Islet of Langerhans (tissue), 1 donor: ENCODE data around the gene AUP1.

ENCODE experiments used
- FAIRE-seq: peaks from one replicate; lab custom pipeline; 2011; peaks lifted over from hg19 to GRCh38; lab: Jason Lieb, UNC

AUP1 gene

DNA sequence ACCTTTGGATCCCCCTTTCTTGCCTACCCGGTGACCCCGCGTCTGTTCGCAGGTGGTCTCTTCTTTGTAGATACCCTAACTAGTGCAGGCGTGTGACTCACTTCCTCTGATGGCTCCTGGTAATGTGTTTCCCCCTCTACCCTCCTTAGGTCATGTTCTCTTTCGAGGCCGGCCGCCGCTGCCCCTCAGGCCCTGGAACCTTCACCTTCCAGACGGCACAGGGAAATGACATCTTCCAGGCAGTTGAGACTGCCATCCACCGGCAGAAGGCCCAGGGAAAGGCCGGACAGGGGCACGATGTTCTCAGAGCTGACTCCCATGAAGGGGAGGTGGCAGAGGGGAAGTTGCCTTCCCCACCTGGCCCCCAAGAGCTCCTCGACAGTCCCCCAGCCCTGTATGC is 26.7 kb upstream of the AUP1 start:
- no peak for FAIRE-seq

DNA sequence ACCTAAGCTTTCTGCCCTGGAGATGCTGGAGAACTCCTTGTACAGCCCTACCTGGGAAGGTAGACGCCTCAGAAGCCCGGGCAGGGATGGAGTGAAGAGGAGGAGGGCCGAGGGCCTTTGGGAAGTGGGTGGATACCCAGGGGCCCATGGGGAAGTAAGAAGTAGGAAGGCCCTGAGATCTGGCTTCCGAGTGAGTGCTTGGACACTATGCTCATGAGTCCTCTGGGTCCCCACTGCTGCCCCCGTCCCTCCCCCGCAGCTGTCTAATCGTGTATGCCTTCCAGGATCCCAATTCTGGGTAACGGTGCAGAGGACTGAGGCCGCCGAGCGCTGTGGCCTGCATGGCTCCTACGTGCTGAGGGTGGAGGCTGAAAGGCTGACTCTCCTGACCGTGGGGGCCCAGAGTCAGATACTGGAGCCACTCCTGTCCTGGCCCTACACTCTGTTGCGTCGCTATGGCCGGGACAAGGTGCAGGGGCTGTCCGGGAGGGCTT is 26.2 kb upstream of the AUP1 start:
- no peak for FAIRE-seq

DNA sequence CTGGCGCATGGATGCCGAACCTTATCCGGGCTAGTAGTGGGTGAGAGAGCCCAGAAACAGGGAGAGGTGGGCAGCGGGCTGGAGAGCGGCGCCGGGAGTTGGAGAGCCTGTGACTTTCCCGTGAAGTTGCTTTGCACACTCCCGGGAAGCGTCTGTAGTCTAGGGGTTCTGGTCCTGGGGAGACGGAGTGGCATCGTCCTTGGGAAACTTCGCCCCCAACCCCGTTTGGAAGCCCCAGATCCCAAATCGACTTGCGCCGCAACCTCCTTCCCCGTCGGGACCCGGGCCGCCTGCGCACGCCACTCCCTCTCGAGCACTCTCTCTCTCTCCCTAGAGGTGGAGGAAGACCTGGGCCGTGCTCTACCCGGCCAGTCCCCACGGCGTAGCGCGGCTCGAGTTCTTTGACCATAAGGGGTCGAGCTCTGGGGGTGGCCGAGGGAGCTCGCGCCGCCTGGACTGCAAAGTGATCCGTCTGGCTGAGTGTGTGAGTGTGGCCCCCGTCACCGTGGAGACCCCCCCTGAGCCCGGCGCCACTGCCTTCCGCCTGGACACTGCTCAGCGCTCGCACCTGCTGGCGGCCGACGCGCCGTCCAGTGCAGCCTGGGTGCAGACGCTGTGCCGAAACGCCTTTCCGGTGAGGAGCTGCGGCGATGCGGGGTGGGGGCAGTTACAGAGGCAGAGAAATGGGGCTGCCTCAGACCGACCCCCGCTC is 25.5 kb upstream of the AUP1 start:
- no peak for FAIRE-seq

DNA sequence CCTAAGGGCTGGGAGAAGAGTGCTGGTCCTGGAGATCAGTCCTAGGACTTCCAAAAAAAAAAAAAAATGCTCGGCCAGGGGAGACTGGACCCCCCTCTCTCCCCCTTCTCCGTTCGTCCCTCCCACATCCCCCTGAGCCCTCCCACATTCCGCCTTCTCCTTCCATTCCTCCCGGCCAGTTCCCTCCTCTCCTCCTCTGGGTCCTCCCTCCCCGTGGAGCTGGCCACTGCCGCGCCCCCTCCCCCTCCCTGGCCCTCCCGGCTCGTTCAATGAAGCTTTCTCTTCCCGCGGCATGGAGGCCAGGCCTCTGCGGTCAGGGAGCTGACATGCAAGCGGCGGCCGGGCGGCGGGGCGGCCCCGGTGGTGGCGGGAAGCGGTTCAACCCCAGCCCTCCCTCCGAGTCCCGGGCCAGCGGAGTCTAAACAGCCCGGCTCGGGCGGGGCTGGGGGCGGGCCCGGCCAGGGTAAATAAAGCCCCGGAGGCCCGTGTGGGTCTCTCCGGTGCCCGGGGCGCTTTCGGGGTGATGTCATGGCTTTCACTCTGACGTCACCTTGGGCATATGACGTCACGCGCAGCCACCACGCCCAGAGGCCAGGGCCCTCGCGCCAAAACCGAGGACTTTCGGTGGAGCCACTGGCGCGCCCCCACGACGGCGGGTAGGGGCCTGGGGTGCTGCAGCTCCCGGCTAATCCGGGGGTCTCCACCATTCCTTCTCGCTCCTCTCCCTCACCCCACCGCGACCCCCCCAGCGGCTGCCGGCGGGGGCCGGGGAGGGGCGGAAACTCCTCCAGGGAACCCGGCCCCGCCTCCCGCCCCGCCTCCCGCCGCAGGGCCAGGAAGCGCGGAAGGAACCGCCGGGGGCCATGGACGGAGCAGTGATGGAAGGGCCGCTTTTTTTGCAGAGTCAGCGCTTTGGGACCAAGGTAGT is 24.6 kb upstream of the AUP1 start, which contains the start of the genes DOK1 and LOXL3:
DOK1 (plus strand) TSS at position 829 of the 928 bp plus-strand sequence; CDS start at position 864, 35 bp downstream.
LOXL3 (minus strand) TSS at position 51 of the 928 bp plus-strand sequence. CDS start 1,308 bp downstream, outside the sequence.
- FAIRE-seq, result no peak

DNA sequence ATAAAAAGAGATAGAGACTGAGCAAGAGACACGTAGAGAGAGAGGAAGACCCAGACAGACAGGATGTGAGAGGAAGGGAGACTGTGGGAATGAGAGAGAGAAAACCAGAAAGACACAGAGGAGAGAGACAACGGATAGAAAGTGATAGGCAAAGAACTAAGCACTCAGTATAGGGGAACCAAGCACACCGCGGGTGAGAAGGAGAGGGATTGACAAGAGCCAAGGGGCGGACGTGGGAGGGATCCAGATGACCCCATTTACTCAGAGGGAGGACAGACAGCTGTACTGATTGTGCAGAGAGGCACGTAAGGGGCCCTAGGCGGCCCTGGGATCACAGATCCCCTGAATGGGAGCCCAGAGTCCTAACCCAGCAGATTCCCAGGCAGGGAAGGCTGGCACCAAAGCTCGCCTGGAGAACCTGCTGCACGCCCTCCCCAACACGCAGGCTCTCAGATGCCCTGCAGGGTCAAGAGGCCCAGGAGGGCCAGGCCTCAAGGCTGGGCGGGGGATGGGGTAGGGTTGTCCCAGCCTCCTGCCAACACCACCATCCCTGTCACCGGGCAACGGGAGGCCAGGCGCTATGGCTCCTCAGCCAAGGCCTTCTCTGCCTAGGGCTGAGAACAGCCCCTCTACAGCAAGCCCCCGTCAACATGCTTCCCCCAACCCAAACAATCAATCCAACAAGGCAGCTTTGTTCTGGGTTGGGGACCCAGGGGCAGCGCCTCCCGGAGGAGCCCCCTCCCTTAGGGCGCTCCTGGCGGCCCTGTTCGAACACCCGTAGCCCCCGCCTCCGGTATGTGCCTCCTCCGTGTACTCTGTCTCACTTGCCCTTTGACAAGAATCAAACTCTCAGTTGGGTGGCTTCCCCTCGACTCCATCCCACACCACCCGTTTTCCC is 23.7 kb upstream of the AUP1 start:
- no peak for FAIRE-seq

DNA sequence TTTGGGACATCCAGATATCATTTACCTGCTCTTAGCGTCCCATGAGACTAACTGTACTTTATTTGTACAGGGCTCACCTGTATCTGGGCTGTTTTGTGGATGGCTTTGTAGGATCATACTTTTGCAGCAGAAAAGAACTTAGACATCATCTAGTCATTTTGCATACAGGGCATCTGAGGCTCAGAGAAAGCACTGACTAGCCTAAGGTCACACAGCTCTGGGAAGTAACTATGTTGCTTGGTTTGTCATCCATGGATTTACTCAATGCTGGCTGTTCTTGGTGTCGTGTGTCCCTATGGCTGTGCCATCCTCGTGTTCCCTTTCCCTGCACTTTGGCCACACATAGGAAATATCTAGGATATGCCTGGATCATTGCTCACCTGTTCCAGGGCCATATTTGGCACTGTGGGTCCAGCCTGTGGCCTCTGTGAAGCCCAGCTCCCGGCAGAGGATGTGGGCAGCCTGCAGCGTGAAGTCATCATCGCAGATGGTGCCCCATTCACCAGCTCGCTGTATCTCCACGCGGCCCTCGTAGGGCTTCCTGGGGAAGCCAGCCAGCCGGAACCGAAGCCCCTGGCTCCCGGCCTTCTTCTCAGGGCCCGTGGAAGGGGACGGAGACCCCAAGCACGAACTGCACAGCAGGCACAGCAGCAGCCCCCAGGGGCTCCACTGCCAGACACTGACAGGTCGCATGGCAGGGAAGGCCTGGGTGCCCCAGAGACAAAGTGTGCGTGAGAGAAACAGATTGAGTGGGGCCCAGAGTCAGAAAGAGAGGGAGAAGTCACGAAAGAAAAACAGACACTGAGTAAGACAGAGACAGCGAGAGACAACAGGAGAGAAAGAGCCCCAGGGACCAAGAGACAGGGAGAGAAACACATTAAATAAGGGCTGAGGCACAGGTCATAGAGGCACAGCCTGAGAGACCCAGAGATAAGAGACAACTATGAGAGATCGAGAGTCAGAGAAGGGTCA is 22.7 kb upstream of the AUP1 start:
- FAIRE-seq, result no peak

DNA sequence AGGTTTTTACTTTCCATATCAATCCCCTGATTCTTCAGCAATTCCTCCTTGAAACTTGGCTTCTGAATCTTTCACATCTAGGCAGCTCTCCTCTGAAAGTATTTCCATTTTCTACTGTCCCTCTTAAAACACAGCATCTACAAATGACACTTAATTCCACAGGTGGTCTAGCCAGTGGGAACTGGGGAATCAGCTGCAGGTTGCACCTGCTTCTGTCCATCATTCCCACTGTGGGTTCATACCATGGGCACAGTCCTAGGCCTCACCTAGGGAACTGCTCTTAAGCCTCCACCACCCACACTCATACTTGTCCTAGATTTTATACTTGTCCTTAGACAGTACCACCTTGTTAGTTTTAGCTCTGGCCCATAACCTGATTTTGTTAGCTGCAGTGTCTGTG is 22.0 kb upstream of the AUP1 start:
- FAIRE-seq, result no peak

DNA sequence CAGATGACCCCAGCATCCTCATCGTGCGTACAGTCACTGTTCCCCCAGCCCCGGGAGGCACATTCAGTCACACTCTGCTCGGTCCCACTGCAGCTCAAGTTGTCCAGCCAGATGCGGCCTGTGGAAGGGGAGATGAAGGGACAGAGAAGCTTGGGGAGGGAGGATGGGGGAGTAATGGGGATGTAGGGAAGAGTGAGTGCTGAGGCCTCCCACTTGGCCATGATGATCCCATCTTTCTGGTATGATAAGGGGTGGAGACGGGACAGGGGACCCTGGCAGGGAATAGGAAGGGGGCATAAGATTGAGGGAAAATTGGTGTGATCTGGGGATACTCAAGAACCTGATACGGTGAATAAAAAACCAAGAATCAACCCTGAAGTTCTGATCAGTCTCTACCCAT is 20.7 kb upstream of the AUP1 start:
- FAIRE-seq, result no peak

DNA sequence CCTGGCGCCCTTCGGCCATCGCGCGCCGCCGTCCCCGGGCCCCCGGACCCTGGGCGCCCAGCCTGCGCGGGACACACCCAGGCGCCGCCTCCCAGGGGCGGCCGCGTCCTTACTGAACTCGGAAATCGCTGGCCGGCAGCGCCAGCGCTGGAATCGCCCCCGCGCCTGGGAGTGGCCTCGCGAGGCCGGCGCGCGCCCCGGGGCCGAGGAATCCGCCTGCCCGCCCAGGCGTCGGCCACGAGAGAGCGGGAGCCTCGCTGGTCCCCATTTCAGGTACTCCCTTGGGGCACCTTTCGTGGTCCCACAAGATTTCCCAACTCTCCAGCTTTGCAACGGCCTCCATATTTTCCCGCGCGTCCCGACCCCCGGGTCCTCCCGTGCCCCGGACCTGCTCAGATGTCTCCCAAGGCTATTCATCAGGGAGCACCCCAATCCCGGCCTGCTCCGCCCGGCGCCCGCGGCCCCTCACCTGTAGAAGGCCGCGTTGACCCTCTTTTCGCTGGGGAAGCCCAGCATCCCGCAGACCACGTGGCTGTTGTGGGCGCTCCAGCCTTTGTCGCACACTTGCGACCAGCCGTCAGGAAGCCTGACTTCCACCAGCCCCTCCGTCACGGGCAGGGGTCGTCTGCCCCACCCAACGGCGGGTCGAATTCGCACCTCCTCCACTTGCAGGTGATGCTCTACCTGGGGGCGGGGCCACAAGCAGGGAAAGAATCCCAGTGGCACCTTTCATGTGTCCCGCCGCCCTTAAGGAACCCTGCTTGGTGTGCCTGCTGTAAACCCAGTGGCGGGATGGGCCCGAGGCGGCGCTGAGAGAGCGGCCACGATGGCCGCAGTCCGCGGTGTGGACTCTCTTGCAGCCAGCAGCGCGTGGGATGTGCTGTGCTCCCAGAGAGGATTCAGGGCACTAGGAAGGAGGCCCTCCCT is 19.7 kb upstream of the AUP1 start:
- no peak for FAIRE-seq

DNA sequence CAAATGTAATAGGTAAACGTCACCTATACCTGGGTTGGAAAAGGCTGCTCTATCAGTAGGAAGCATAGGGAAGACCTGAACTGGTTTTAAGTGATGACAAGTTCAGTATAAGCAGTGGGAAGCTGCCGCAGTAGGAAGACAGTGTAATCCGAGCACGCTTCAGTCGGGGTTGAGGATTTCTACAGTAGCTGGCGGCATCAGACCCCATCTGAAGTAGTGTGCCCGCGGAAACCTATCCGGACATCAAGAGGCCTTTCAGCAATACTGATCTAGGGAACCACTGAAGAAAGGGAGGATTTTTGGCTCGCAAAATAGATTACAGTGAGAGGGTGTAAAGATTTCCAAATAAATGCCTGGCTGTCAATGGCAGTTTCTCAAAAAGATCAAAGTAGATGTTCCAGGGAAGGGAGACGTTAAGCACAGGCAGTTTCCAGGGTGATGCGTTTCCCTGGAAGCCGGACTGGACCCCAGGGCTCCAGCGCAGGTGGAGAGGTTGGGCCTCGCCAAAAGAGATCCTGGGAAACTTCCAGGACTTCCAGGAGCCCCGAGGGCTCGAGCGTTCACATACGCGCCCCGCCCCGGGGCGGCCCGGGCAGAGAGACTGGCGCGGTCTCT is 18.9 kb upstream of the AUP1 start:
- no peak for FAIRE-seq

DNA sequence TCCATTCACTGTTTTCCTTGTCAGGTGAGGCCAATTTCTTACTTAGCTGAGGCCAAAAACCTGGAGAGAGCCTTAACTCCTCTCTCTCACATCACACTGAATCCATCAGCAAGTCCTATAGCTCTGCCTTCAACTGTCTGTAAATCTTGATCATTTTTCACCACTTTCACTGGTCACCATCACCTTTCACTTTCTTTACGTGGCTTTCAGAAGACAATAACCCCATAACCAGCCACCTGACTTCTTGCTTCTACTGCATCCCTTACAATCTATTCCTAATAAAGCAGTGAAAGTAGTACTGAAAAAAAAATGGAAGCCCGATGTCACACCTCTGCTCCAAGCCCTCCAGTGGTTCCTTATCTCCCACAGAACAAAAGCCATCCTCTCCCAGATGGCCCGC is 16.5 kb upstream of the AUP1 start:
- no peak for FAIRE-seq

DNA sequence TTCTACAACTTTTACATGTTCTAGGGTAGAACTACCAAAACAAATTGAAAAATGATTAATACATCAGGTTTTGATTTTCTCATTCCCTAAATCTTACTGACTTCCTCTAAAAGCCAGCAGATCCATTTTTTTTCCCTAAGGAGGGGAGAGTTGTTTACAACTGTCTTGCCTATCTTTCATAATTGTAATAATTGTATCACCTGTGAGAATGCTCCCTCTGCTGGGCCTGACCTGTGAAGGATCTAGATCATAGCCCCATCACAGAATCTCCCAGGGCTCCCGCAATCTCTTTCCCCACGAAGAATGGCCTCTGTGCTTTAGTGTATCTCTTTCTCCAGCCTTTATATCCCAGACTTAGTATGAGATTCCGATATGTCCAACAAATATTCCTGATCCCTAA is 15.1 kb upstream of the AUP1 start:
- no peak for FAIRE-seq

DNA sequence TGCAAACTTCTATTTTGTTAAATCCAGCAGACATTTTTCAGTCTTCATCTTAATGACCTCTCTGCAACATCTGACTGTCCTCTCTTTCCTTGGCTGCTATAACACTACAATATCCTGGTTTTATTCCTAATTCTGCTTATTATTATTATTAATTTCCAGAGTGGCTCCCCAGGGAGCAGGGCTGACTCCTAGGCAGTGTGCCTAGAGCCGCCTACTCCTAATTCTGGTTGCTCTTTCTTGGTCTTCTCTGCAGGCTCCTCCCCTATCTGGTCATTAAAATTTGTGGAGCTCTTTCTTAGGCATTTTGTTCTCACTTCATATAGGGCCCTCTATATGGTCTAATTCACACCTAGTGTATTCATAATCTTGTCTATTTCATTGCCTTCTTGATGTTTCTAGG is 13.5 kb upstream of the AUP1 start:
- no peak for FAIRE-seq

DNA sequence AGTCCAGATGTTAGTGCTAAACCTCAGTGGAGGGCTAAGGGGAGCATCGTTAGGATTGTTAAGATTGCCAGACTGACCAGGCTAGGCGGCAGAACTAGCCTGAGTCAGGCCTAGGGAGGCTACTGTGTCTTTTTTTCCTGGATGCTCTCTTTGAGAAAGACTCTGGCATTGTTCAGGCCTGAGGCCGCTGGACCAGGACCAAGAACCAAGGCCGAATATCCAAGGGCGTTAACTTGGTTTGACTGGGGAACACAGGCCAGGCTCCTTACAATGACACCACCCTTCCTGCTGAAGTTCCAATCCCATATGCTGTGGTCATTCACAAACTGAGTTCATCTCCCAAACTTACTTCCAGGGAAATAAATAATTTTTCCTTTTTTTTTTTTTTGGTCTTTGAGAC is 10.8 kb upstream of the AUP1 start:
- FAIRE-seq, result no peak

DNA sequence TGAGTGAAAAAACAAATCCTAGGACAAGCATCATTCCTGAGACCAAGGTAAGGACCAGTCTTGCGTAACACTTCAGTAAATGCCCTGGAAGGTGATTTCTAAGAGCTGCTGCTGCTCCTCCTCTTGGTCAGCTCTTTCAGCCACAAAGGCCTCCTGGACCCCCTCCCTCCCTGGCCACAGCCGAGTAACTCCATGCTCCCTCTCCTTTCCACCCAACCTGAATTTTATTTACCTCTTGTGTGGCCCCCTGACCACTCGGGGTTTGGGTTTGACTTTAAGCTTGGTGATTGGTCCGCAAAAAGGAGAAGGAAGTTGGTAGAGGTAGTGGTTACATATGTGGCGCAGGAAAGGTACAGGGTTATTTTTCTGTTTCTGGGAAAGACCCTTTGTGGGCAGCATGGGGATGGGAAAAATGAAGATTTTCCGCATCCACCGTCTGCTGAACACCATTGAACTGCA is 9.4 kb upstream of the AUP1 start:
- FAIRE-seq, result no peak

DNA sequence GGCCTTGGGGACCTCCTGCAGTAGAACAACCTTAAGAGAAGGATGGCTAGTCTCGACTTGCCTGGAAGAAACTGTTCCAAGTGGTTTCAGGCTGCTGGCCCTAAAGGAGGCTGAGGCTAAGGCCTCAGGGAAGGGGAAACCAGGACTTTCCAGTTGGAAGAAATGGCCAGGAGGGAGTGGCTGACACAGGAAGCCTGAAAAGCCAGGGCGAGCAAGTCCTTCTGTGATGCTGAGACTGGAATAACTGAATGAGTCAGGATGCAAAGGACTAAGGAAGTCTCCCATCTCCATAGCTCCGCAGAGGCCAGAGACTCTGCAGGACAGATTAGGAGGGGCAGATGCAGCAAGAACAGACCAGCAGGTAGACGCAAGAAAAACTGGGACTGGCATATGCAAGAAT is 7.6 kb upstream of the AUP1 start:
- no peak for FAIRE-seq

DNA sequence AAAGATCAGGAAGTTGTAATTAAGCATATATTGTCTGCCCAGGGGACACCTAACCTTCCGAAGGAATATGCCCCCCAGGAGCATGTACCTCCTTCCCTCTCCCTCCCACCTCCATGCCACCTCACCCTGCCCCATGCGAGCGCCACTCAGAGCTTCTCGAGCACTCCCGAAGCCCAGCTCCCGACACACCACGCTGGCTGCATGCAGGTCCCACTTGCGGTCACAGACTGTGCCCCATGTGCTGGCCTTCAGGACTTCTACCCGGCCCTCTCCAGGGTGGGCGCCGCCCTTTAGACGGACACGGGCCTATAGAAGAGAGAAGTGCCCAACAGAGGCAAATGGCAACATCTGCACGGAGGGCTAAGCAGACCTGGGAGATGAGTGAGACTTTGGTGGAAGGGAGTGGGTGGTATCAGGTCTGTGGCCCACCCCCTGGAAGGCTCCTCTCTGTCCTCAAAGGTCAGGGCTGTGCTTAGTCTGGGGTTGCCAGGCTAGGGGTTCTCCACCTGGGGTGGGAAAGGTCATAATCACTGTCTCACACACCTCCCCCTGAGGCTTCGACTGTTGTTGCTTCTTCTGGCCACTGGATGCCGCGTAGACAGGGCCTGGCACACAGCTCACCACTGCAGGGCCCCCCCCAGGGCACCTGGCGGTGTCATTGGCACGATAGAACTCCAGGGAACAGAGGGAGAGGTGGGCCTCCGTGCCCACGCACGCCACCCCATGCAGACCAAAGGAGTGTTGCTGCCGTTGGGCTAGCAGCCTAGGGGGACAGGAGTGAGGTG is 6.9 kb upstream of the AUP1 start:
- FAIRE-seq, result no peak

DNA sequence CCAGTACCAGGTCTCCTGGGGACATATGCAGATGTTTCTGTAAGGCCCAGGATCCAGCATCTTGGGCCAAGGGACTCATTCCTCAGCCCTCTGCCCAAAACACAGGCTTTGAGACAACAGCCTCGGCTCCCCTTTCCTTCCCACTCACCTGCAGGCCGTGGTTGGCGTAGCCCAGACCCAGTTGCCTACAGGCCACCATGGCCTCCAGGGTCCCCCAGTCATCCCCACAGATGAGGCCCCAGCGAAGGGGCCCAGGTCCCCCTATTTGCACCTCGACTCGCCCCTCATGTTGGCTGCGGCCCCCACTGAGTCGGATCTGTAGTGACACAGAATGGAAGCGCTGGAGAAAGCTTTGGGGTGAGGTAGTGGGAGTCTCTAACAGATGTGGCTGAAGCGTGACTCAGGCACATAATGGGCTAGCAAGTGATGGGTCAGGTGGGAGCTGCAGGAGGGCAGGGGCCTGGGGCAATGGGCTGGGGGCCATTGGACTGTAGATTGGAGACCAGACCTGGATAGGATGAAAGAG is 6.0 kb upstream of the AUP1 start:
- FAIRE-seq, result no peak
